AG09319 (cell line): ENCODE data around the gene CELSR1.

Experiments used
- DNase-seq: peaks from one replicate; pipeline ENCODE4 v3.0.0-alpha.2; 2010; ENCODE audit warnings: low read depth; ENCODE audit errors: extremely low read depth
- CTCF ChIP-seq: IDR thresholded peaks from 2 replicates; pipeline ENCODE4 v1.5.1; 2011; ENCODE audit warnings: low read depth, mild to moderate bottlenecking, inconsistent platforms, low read length, moderate library complexity

CELSR1 gene

GRCh38 chr22:46540874-46541273, 3.5 kb upstream of the CELSR1 start:
- no peak for DNase-seq
- TF ChIP-seq CTCF = no peak

- no peak for DNase-seq
- TF ChIP-seq CTCF = no peak
These were observed 1.7 kb upstream of the CELSR1 start for GRCh38 chr22:46539169-46539568.

GRCh38 chr22:46538814-46539160, 1.4 kb upstream of the CELSR1 start:
- no peak for DNase-seq

GRCh38 chr22:46537946-46538813, 760 bp upstream of the CELSR1 start:
- no peak for TF ChIP-seq CTCF
- no peak for DNase-seq

More at GRCh38 chr22:46538814-46539160, 1.4 kb upstream of the CELSR1 start:
- TF ChIP-seq CTCF = no peak

GRCh38 chr22:46536537-46537224, 739 bp downstream of the CELSR1 start:
- no peak for TF ChIP-seq CTCF
- DNase-seq = no peak

GRCh38 chr22:46535876-46536536, 1.4 kb downstream of the CELSR1 start:
- no peak for TF ChIP-seq CTCF
- DNase-seq = no peak
